HFF-Myc (cell line): Measurements from ENCODE around the gene RNF222.

Source experiments
- DNase-seq: peaks from one replicate; pipeline ENCODE4 v3.0.0-alpha.2; 2011; ENCODE audit warnings: low read depth; ENCODE audit errors: extremely low read depth
- H3K4me3 ChIP-seq: replicated peaks from 2 replicates; pipeline ENCODE4 v1.5.1; 2011; ENCODE audit warnings: low read depth, mild to moderate bottlenecking, control low read depth, low read length
- CTCF ChIP-seq: IDR thresholded peaks from 2 replicates; pipeline ENCODE4 v1.5.1; 2012; ENCODE audit warnings: mild to moderate bottlenecking, low read depth, low read length, control low read depth; ENCODE audit errors: missing control alignments

RNF222 gene

GRCh38 chr17:8397636-8398035 is at the start of gene RNF222:
Gene RNF222 (minus strand): TSS chr17:8397827. CDS start chr17:8393461, 4,366 bp downstream.
- no peak for TF ChIP-seq CTCF
- no peak for DNase-seq
- no peak within 1 kb of the TSS for H3K4me3 ChIP-seq

- no peak for DNase-seq
- no peak overlapping the region for H3K4me3 ChIP-seq
- TF ChIP-seq CTCF = no peak
Measured at GRCh38 chr17:8445536-8445935, 47.9 kb upstream of the RNF222 start.

GRCh38 chr17:8444494-8444893 is 46.9 kb upstream of the RNF222 start:
- no peak for TF ChIP-seq CTCF
- no peak for DNase-seq
- no peak overlapping the region for H3K4me3 ChIP-seq

GRCh38 chr17:8443756-8444155 is 46.1 kb upstream of the RNF222 start:
- DNase-seq = no peak
- TF ChIP-seq CTCF = no peak
- no peak overlapping the region for H3K4me3 ChIP-seq

- no peak for DNase-seq
- no peak for TF ChIP-seq CTCF
- H3K4me3 ChIP-seq = no peak overlapping the region
Measured at GRCh38 chr17:8442310-8442709, 44.7 kb upstream of the RNF222 start.

GRCh38 chr17:8441690-8442089 is 44.1 kb upstream of the RNF222 start:
- no peak for DNase-seq
- no peak for TF ChIP-seq CTCF
- no peak overlapping the region for H3K4me3 ChIP-seq

- no peak for TF ChIP-seq CTCF
- DNase-seq = no peak
- H3K4me3 ChIP-seq = no peak overlapping the region
Measured at GRCh38 chr17:8439681-8440080, 42.1 kb upstream of the RNF222 start.
